Measurements from ENCODE around the gene CDH4.

CDH4 gene

DNA sequence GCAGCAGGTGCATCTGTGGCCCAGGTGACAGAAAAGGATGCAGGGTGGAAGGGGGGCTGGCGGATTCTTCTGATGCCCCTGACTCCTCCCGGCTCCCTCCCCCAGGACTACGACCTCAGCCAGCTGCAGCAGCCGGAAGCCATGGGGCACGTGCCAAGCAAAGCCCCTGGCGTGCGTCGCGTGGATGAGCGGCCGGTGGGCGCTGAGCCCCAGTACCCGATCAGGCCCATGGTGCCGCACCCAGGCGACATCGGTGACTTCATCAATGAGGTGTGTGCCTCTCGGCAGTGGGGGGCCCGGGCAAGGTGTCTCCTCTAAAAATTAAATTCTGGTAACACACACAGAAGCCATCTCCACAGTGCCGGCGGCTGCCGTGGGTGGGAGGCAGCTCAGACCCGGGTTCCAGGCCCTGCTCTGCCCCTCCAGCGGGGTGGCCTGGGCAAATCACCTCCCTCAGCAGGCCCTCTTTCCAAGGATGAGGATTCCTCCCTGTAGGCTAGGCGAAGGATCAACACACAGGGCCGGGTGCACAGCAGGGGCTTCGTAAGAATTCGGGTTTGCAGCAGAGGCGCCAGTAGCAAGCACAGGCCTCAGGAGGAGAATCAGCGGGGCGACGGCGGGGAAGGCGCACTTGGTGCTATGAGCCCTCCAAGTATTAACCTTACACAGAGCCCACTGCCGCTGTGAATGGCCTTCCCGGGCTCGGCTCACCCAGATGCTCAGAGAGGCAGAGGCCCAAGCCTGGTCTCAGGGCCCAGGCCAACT lies 682.1 kb downstream of the CDH4 start:
- no peaks in the 10 kb centered on the region for H3K27me3 ChIP-seq
- H3K4me1 ChIP-seq (ENCODE audit: control insufficient read depth in 1 of 2, insufficient read depth in 1 of 2, low read depth in 1 of 2, low read length in 1 of 2), result no peaks in the 10 kb centered on the region
- H3K4me3 ChIP-seq (ENCODE audit: low read depth in 1 of 2, low read length in 1 of 2), result no peak overlapping the region
- TF ChIP-seq, protein P1, sequence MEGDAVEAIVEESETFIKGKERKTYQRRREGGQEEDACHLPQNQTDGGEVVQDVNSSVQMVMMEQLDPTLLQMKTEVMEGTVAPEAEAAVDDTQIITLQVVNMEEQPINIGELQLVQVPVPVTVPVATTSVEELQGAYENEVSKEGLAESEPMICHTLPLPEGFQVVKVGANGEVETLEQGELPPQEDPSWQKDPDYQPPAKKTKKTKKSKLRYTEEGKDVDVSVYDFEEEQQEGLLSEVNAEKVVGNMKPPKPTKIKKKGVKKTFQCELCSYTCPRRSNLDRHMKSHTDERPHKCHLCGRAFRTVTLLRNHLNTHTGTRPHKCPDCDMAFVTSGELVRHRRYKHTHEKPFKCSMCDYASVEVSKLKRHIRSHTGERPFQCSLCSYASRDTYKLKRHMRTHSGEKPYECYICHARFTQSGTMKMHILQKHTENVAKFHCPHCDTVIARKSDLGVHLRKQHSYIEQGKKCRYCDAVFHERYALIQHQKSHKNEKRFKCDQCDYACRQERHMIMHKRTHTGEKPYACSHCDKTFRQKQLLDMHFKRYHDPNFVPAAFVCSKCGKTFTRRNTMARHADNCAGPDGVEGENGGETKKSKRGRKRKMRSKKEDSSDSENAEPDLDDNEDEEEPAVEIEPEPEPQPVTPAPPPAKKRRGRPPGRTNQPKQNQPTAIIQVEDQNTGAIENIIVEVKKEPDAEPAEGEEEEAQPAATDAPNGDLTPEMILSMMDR (IDR thresholded peaks at IDR 0.05), result no peak
- H3K27ac ChIP-seq, result no peak overlapping the region
- no peaks in the 10 kb centered on the region for H3K9me3 ChIP-seq
- no peaks in the 10 kb centered on the region for H3K36me3 ChIP-seq

DNA sequence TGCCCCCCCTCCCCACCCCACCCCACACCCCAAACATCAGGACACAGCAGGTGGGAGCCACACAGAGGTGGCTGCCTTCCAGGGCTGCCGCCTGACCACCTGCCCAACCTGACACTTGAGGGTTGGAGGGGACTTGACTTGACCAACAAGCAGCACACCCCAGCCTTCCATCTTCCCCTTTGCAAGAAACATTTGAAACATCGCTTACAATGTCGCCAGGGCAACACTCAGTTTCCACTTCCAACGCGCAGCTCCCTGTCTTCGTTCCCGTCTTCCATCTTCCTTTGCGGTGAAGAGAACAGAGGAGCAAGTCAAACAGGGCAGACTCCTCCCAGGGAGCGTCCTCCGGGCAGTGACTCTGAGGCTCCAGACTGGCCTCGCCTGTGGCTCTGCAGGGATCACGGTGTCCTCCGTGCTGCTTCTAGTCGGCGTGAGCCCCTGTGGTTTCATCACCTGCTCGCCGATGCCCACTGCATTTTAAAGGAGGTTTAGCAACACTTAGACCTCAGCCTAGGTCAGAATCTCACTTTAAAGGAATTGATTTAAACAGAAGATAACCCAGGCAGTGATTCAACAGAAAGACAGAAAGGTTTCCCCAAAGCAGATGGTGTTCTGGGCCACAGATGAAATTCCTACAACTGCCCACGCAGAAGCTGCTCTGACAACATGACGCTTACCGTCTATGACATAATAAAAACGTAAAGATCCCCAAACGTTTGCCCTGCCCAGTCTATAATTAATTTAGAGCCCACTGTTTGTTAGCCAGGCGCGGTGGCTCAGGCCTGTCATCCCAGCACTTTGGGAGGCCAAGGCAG lies 682.9 kb downstream of the CDH4 start:
- no peaks in the 10 kb centered on the region for H3K27me3 ChIP-seq
- H3K36me3 ChIP-seq, result no peaks in the 10 kb centered on the region
- H3K4me1 ChIP-seq (ENCODE audit: control insufficient read depth in 1 of 2, insufficient read depth in 1 of 2, low read depth in 1 of 2, low read length in 1 of 2), result no peaks in the 10 kb centered on the region
- no peak overlapping the region for H3K27ac ChIP-seq
- no peak overlapping the region for H3K4me3 ChIP-seq (ENCODE audit: low read depth in 1 of 2, low read length in 1 of 2)
- TF ChIP-seq, protein P1 (IDR thresholded peaks at IDR 0.05), result no peak
- no peaks in the 10 kb centered on the region for H3K9me3 ChIP-seq

- Histone ChIP-seq H3K9me3 (no peaks in the 10 kb centered on the region), H3K4me3 (ENCODE audit: low read depth in 1 of 2, low read length in 1 of 2) (no peak overlapping the region), H3K36me3 (no peaks in the 10 kb centered on the region), H3K27ac (no peak overlapping the region), H3K4me1 (ENCODE audit: control insufficient read depth in 1 of 2, insufficient read depth in 1 of 2, low read depth in 1 of 2, low read length in 1 of 2) (no peaks in the 10 kb centered on the region), H3K27me3 (no peaks in the 10 kb centered on the region)
- TF ChIP-seq, protein P1 (IDR thresholded peaks at IDR 0.05), result no peak
These were observed 684.1 kb downstream of the CDH4 start for GRCh38 chr20:61935926-61936700.

DNA sequence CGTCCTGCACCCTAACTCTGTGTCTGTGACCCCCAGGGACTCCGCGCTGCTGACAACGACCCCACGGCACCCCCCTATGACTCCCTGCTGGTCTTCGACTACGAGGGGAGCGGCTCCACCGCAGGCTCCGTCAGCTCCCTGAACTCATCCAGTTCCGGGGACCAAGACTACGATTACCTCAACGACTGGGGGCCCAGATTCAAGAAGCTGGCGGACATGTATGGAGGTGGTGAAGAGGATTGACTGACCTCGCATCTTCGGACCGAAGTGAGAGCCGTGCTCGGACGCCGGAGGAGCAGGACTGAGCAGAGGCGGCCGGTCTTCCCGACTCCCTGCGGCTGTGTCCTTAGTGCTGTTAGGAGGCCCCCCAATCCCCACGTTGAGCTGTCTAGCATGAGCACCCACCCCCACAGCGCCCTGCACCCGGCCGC lies 684.7 kb downstream of the CDH4 start:
- TF ChIP-seq, protein P1 (IDR thresholded peaks at IDR 0.05), result no peak

GRCh38 chr20:61937146-61937962 lies 685.3 kb downstream of the CDH4 start:
- H3K9me3 ChIP-seq, result no peaks in the 10 kb centered on the region
- no peak overlapping the region for H3K4me3 ChIP-seq (ENCODE audit: low read depth in 1 of 2, low read length in 1 of 2)
- TF ChIP-seq, protein P1 (IDR thresholded peaks at IDR 0.05), result no peak
- no peaks in the 10 kb centered on the region for H3K36me3 ChIP-seq
- no peaks in the 10 kb centered on the region for H3K27me3 ChIP-seq
- no peak overlapping the region for H3K27ac ChIP-seq
- no peaks in the 10 kb centered on the region for H3K4me1 ChIP-seq (ENCODE audit: control insufficient read depth in 1 of 2, insufficient read depth in 1 of 2, low read depth in 1 of 2, low read length in 1 of 2)

More for the DNA sequence above, 684.7 kb downstream of the CDH4 start:
- H3K9me3 ChIP-seq, result no peaks in the 10 kb centered on the region
- H3K4me1 ChIP-seq (ENCODE audit: control insufficient read depth in 1 of 2, insufficient read depth in 1 of 2, low read depth in 1 of 2, low read length in 1 of 2), result no peaks in the 10 kb centered on the region
- no peak overlapping the region for H3K27ac ChIP-seq
- no peak overlapping the region for H3K4me3 ChIP-seq (ENCODE audit: low read depth in 1 of 2, low read length in 1 of 2)
- no peaks in the 10 kb centered on the region for H3K27me3 ChIP-seq
- no peaks in the 10 kb centered on the region for H3K36me3 ChIP-seq
